HEK293 (cell line): ENCODE measurements around the gene KIF26B.

ENCODE experiments used
- CTCF ChIA-PET: fragments of 350-600 bp; formaldehyde crosslinking; extraction: SDS; loops from one replicate; lab custom pipeline; 2021; ENCODE audit warnings: antibody characterized with exemption; lab: Yijun Ruan, JAX
- POLR2A ChIA-PET: fragments of 300-600 bp; formaldehyde crosslinking; extraction: SDS; loops from one replicate; lab custom pipeline; 2020; ENCODE audit warnings: antibody characterized with exemption, inconsistent platforms; lab: Yijun Ruan, JAX
- H3K27ac ChIP-seq: fragments of 200-500 bp; sonication (Bioruptor generic); 2 replicates; pipeline ENCODE4 v1.5.1; 2014; ENCODE audit warnings: low read depth, low read length, control low read depth, inconsistent platforms; ENCODE audit errors: extremely low read depth
- H3K36me3 ChIP-seq, 2 experiments: fragments of 200-500 bp in 1 of 2; sonication (Bioruptor generic) in 1 of 2; 1 replicate in 1 of 2; 2 replicates in 1 of 2; pipeline ENCODE4 v1.5.1; 2014 to 2017; ENCODE audit warnings: inconsistent platforms in 2 of 2, low read length in 2 of 2; ENCODE audit not compliant: control insufficient read depth in 2 of 2, insufficient read depth in 1 of 2
- H3K4me1 ChIP-seq: fragments of 200-500 bp; sonication (Bioruptor generic); 2 replicates; pipeline ENCODE4 v1.5.1; 2014; ENCODE audit warnings: mild to moderate bottlenecking, low read length, inconsistent platforms; ENCODE audit not compliant: control insufficient read depth, insufficient read depth
- H3K4me3 ChIP-seq: 2 replicates; pipeline ENCODE4 v1.5.1; 2011; ENCODE audit warnings: low read depth, mild to moderate bottlenecking, control low read depth, low read length, moderate library complexity
- H3K9me3 ChIP-seq: fragments of 200-500 bp; sonication (Bioruptor generic); 2 replicates; pipeline ENCODE4 v1.5.1; 2014; ENCODE audit warnings: low read depth, low read length, inconsistent platforms; ENCODE audit not compliant: control insufficient read depth, insufficient read depth
- HOXC10 ChIP-seq: sonication (generic); formaldehyde crosslinking; IDR thresholded peaks from 2 replicates; pipeline ENCODE4 v1.8.1; 2023; ENCODE audit warnings: mild to moderate bottlenecking, missing genetic modification reagents
- MEIS1 ChIP-seq: sonication (generic); formaldehyde crosslinking; IDR thresholded peaks from 2 replicates; pipeline ENCODE4 v1.8.1; 2022; ENCODE audit warnings: missing genetic modification reagents, mild to moderate bottlenecking, borderline replicate concordance
- TCF7L2 ChIP-seq: IDR thresholded peaks from 2 replicates; pipeline ENCODE4 v1.6.1; 2011; ENCODE audit warnings: low read depth, mild to moderate bottlenecking, inconsistent platforms, low read length, moderate library complexity, borderline replicate concordance
- ZBTB20 ChIP-seq: fragments of 450-650 bp; formaldehyde crosslinking; IDR thresholded peaks from 2 replicates; pipeline ENCODE4 v1.5.1; 2016; ENCODE audit warnings: missing biosample characterization, missing genetic modification characterization
- ZBTB44 ChIP-seq: fragments of 450-650 bp; IDR thresholded peaks from 2 replicates; pipeline ENCODE4 v1.5.1; 2018; ENCODE audit warnings: missing biosample characterization, mild to moderate bottlenecking, missing genetic modification characterization
- ZNF10 ChIP-seq: fragments of 450-650 bp; formaldehyde crosslinking; IDR thresholded peaks from 2 replicates; pipeline ENCODE4 v1.5.1; 2017; ENCODE audit warnings: missing biosample characterization, missing genetic modification characterization
- ZNF121 ChIP-seq: fragments of 450-650 bp; formaldehyde crosslinking; IDR thresholded peaks from 2 replicates; pipeline ENCODE4 v1.5.1; 2016; ENCODE audit warnings: missing biosample characterization, missing genetic modification characterization
- ZNF16 ChIP-seq: fragments of 450-650 bp; formaldehyde crosslinking; IDR thresholded peaks from 2 replicates; pipeline ENCODE4 v1.5.1; 2016; ENCODE audit warnings: low read depth, missing biosample characterization, missing genetic modification characterization
- ZNF169 ChIP-seq: fragments of 450-650 bp; formaldehyde crosslinking; IDR thresholded peaks from 2 replicates; pipeline ENCODE4 v1.5.1; 2016; ENCODE audit warnings: missing biosample characterization, missing genetic modification characterization
- ZNF221 ChIP-seq: fragments of 450-650 bp; formaldehyde crosslinking; IDR thresholded peaks from 2 replicates; pipeline ENCODE4 v1.5.1; 2017; ENCODE audit warnings: missing biosample characterization, missing genetic modification characterization, borderline replicate concordance
- ZNF223 ChIP-seq: fragments of 450-650 bp; formaldehyde crosslinking; IDR thresholded peaks from 2 replicates; pipeline ENCODE4 v1.5.1; 2016; ENCODE audit warnings: missing biosample characterization, missing genetic modification characterization
- ZNF23 ChIP-seq: fragments of 450-650 bp; formaldehyde crosslinking; IDR thresholded peaks from 2 replicates; pipeline ENCODE4 v1.5.1; 2016; ENCODE audit warnings: missing biosample characterization, missing genetic modification characterization, borderline replicate concordance
- ZNF248 ChIP-seq: fragments of 450-650 bp; formaldehyde crosslinking; IDR thresholded peaks from 2 replicates; pipeline ENCODE4 v1.5.1; 2017; ENCODE audit warnings: missing biosample characterization, missing genetic modification characterization
- ZNF354C ChIP-seq: fragments of 450-650 bp; formaldehyde crosslinking; IDR thresholded peaks from 2 replicates; pipeline ENCODE4 v1.5.1; 2016; ENCODE audit warnings: missing biosample characterization, missing genetic modification characterization, low read depth, borderline replicate concordance
- ZNF362 ChIP-seq: fragments of 450-650 bp; formaldehyde crosslinking; IDR thresholded peaks from 2 replicates; pipeline ENCODE4 v1.5.1; 2016; ENCODE audit warnings: missing biosample characterization, missing genetic modification characterization
- ZNF37A ChIP-seq: fragments of 450-650 bp; IDR thresholded peaks from 2 replicates; pipeline ENCODE4 v1.5.1; 2018; ENCODE audit warnings: missing biosample characterization, missing genetic modification characterization
- ZNF510 ChIP-seq: fragments of 450-650 bp; formaldehyde crosslinking; IDR thresholded peaks from 2 replicates; pipeline ENCODE4 v1.5.1; 2018; ENCODE audit warnings: mild to moderate bottlenecking, missing genetic modification characterization, missing biosample characterization; ENCODE audit not compliant: insufficient replicate concordance
- ZNF513 ChIP-seq: fragments of 450-650 bp; IDR thresholded peaks from 2 replicates; pipeline ENCODE4 v1.5.1; 2018; ENCODE audit warnings: missing biosample characterization, missing genetic modification characterization
- ZNF548 ChIP-seq: fragments of 450-650 bp; formaldehyde crosslinking; IDR thresholded peaks from 2 replicates; pipeline ENCODE4 v1.5.1; 2016; ENCODE audit warnings: missing biosample characterization, missing genetic modification characterization
- ZNF549 ChIP-seq: fragments of 450-650 bp; IDR thresholded peaks from 2 replicates; pipeline ENCODE4 v1.5.1; 2018; ENCODE audit warnings: missing biosample characterization, missing genetic modification characterization, mild to moderate bottlenecking, inconsistent platforms, moderate library complexity
- ZNF558 ChIP-seq: fragments of 450-650 bp; formaldehyde crosslinking; IDR thresholded peaks from 2 replicates; pipeline ENCODE4 v1.5.1; 2016; ENCODE audit warnings: missing biosample characterization, missing genetic modification characterization
- ZNF580 ChIP-seq: fragments of 450-650 bp; formaldehyde crosslinking; IDR thresholded peaks from 2 replicates; pipeline ENCODE4 v1.5.1; 2016; ENCODE audit warnings: missing biosample characterization, missing genetic modification characterization
- ZNF596 ChIP-seq: fragments of 450-650 bp; IDR thresholded peaks from 2 replicates; pipeline ENCODE4 v1.5.0; 2018; ENCODE audit warnings: missing biosample characterization, mild to moderate bottlenecking, missing genetic modification characterization, moderate library complexity
- ZNF658 ChIP-seq: fragments of 450-650 bp; formaldehyde crosslinking; IDR thresholded peaks from 2 replicates; pipeline ENCODE4; 2016; ENCODE audit warnings: missing biosample characterization, missing genetic modification characterization
- ZNF664 ChIP-seq: fragments of 450-650 bp; formaldehyde crosslinking; IDR thresholded peaks from 2 replicates; pipeline ENCODE4 v1.5.1; 2016; ENCODE audit warnings: missing biosample characterization, missing genetic modification characterization
- ZNF843 ChIP-seq: fragments of 450-650 bp; formaldehyde crosslinking; IDR thresholded peaks from 2 replicates; pipeline ENCODE4 v1.5.1; 2016; ENCODE audit warnings: missing biosample characterization, missing genetic modification characterization

Gene KIF26B

GRCh38 chr1:245685111-245685810 is 530.5 kb downstream of the KIF26B start:
- ChIA-PET CTCF (no interaction called here), POLR2A (no interaction called here)
- Histone ChIP-seq H3K36me3 (no peaks in the 10 kb centered on the region), H3K4me1 (no peaks in the 10 kb centered on the region), H3K4me3 (no peak overlapping the region), H3K9me3 (no peaks in the 10 kb centered on the region), H3K27ac (no peak overlapping the region)
- no peak for TF ChIP-seq HOXC10 (CRISPR knock-in tag)
- TF ChIP-seq ZNF16 (tag by site-specific recombination), result no peak
- TF ChIP-seq, all 188 proteins: peak for 0

GRCh38 chr1:245686006-245686405 is 531.2 kb downstream of the KIF26B start:
- CTCF ChIA-PET, result no interaction called here
- no peaks in the 10 kb centered on the region for H3K9me3 ChIP-seq
- no peaks in the 10 kb centered on the region for H3K4me1 ChIP-seq
- no peaks in the 10 kb centered on the region for H3K36me3 ChIP-seq
- TF ChIP-seq ZNF843 (tag by site-specific recombination) (no peak), ZNF596 (no peak), ZNF362 (no peak), ZNF169 (no peak), TCF7L2 (no peak), ZNF354C (no peak), ZNF10 (tag by site-specific recombination) (no peak), ZNF221 (tag by site-specific recombination) (no peak), ZNF223 (tag by site-specific recombination) (no peak), ZNF664 (tag by site-specific recombination) (no peak), MEIS1 (CRISPR knock-in tag) (no peak), ZNF513 (tag by site-specific recombination) (no peak), ZNF549 (tag by site-specific recombination) (no peak), ZNF548 (tag by site-specific recombination) (no peak)
- H3K4me3 ChIP-seq, result no peak overlapping the region
- H3K27ac ChIP-seq, result no peak overlapping the region
- POLR2A ChIA-PET, result no interaction called here

- Histone ChIP-seq H3K27ac (no peak overlapping the region), H3K4me1 (no peaks in the 10 kb centered on the region), H3K36me3 (no peaks in the 10 kb centered on the region), H3K4me3 (no peak overlapping the region), H3K9me3 (no peaks in the 10 kb centered on the region)
- ChIA-PET CTCF (no interaction called here), POLR2A (no interaction called here)
- TF ChIP-seq ZNF510 (tag by site-specific recombination), result no peak
- TF ChIP-seq ZNF658 (tag by site-specific recombination), result no peak
- TF ChIP-seq ZNF23 (tag by site-specific recombination), result no peak
- TF ChIP-seq ZNF580 (tag by site-specific recombination), result no peak
- TF ChIP-seq ZBTB20 (tag by site-specific recombination), result no peak
- no peak for TF ChIP-seq ZNF37A (tag by site-specific recombination)
- no peak for TF ChIP-seq ZNF843 (tag by site-specific recombination)
- no peak for TF ChIP-seq ZNF248 (tag by site-specific recombination)
- TF ChIP-seq ZNF121 (tag by site-specific recombination), result no peak
- TF ChIP-seq ZBTB44 (tag by site-specific recombination), result no peak
- no peak for TF ChIP-seq ZNF558
Observed at GRCh38 chr1:245686446-245687030, 531.8 kb downstream of the KIF26B start.
